Loucy (cell line): ENCODE measurements around the gene TFB1M.
A peak's percentile ranks its signal among the peaks of the same experiment; 100 is the strongest.
"Not testable (repeated sequence)": the region's sequence is repeated elsewhere in the genome, so short reads cannot be mapped to it uniquely, and the experiment has no call there.

Experiments
- H2AFZ ChIP-seq: fragments of 200-600 bp; sonication (generic); 2 replicates; pipeline ENCODE4 v1.6.0; 2016; ENCODE audit warnings: antibody characterized with exemption, mild to moderate bottlenecking, low read length, moderate library complexity
- H3F3A ChIP-seq: fragments of 200-600 bp; 2 replicates; pipeline ENCODE4 v1.6.0; 2016; ENCODE audit warnings: antibody characterized with exemption, low read depth, mild to moderate bottlenecking
- H3K27me3 ChIP-seq: fragments of 200-600 bp; sonication (generic); 2 replicates; pipeline ENCODE4 v1.6.1; 2014; ENCODE audit warnings: low read length, mild to moderate bottlenecking; ENCODE audit not compliant: insufficient read depth, poor library complexity, severe bottlenecking
- H3K36me3 ChIP-seq: fragments of 200-600 bp; sonication (generic); 2 replicates; pipeline ENCODE4 v1.6.1; 2016; ENCODE audit warnings: low read length; ENCODE audit not compliant: insufficient read depth
- H3K4me1 ChIP-seq: fragments of 200-600 bp; sonication (generic); 2 replicates; pipeline ENCODE4 v1.5.1; 2014; ENCODE audit warnings: low read length, mild to moderate bottlenecking; ENCODE audit not compliant: insufficient read depth, poor library complexity, severe bottlenecking
- H3K4me2 ChIP-seq: fragments of 200-600 bp; sonication (generic); 2 replicates; pipeline ENCODE4 v1.6.0; 2014; ENCODE audit warnings: antibody characterized with exemption, low read length, low read depth, mild to moderate bottlenecking; ENCODE audit not compliant: poor library complexity, severe bottlenecking
- H3K4me3 ChIP-seq: fragments of 200-600 bp; sonication (generic); 2 replicates; pipeline ENCODE4 v1.5.1; 2014; ENCODE audit warnings: low read length, mild to moderate bottlenecking, mixed read lengths; ENCODE audit not compliant: poor library complexity, severe bottlenecking
- H3K79me2 ChIP-seq: fragments of 200-600 bp; sonication (generic); 2 replicates; pipeline ENCODE4 v1.6.1; 2014; ENCODE audit warnings: low read length; ENCODE audit not compliant: insufficient read depth
- H3K9ac ChIP-seq: fragments of 200-600 bp; sonication (generic); 2 replicates; pipeline ENCODE4 v1.6.0; 2014; ENCODE audit warnings: mild to moderate bottlenecking, low read depth, low read length, moderate library complexity; ENCODE audit not compliant: poor library complexity, severe bottlenecking
- H3K9me2 ChIP-seq: fragments of 200-600 bp; sonication (generic); replicated peaks from 2 replicates; pipeline ENCODE4 v1.6.1; 2016; ENCODE audit warnings: low read depth, low read length, mixed read lengths
- H3K9me3 ChIP-seq: fragments of 200-600 bp; sonication (generic); 2 replicates; pipeline ENCODE4 v1.6.1; 2014; ENCODE audit warnings: mild to moderate bottlenecking, antibody characterized with exemption, low read length, low read depth; ENCODE audit not compliant: insufficient read depth
- H4K20me1 ChIP-seq: fragments of 200-600 bp; sonication (generic); 2 replicates; pipeline ENCODE4 v1.6.0; 2014; ENCODE audit warnings: antibody characterized with exemption, low read length, mild to moderate bottlenecking; ENCODE audit not compliant: insufficient read depth, poor library complexity, severe bottlenecking
- CTCF ChIP-seq: fragments of 200-600 bp; sonication (generic); conservative IDR thresholded peaks from 2 replicates; pipeline ENCODE4 v1.5.1; 2014; ENCODE audit warnings: mild to moderate bottlenecking, antibody characterized with exemption, low read length
- EZH2phosphoT487 ChIP-seq: fragments of 200-600 bp; IDR thresholded peaks from 2 replicates; pipeline ENCODE4 v1.6.1; 2018; ENCODE audit warnings: antibody characterized with exemption, mild to moderate bottlenecking, moderate library complexity, borderline replicate concordance

The TFB1M gene

GRCh38 chr6:155340464-155341129 lies 26.3 kb upstream of the TFB1M start:
- H3F3A ChIP-seq: no peaks in the 10 kb centered on the region
- no peaks in the 10 kb centered on the region for H4K20me1 ChIP-seq
- no peak overlapping the region for H3K4me2 ChIP-seq
- H3K79me2 ChIP-seq: no peaks in the 10 kb centered on the region
- H3K27me3 ChIP-seq: no peaks in the 10 kb centered on the region
- peaks cover 8% of the 10 kb centered on the region; the same call in 1 of the 2 replicates for H3K9me3 ChIP-seq
- peak; percentile 25 for TF ChIP-seq CTCF
- TF ChIP-seq EZH2phosphoT487: no peak
- H2AFZ ChIP-seq: no peak overlapping the region
- H3K4me3 ChIP-seq: no peak overlapping the region
- no peaks in the 10 kb centered on the region for H3K36me3 ChIP-seq
- no peak overlapping the region for H3K9ac ChIP-seq
- peaks cover 6% of the 10 kb centered on the region for H3K4me1 ChIP-seq
- no peaks in the 10 kb centered on the region for H3K9me2 ChIP-seq

- not testable (repeated sequence) for H3K9ac ChIP-seq, H3K79me2 ChIP-seq, H4K20me1 ChIP-seq, H3K9me2 ChIP-seq, H3K9me3 ChIP-seq, H3K27me3 ChIP-seq, H3K4me2 ChIP-seq, H3K4me1 ChIP-seq, H3F3A ChIP-seq, H3K4me3 ChIP-seq, H2AFZ ChIP-seq, H3K36me3 ChIP-seq
Measured at GRCh38 chr6:155339929-155340328, 25.6 kb upstream of the TFB1M start.

- H3K9ac ChIP-seq, H3K9me2 ChIP-seq, H3K36me3 ChIP-seq, H3K4me3 ChIP-seq, H4K20me1 ChIP-seq, H3K79me2 ChIP-seq, H3K4me1 ChIP-seq, H2AFZ ChIP-seq, H3K4me2 ChIP-seq, H3K27me3 ChIP-seq, H3K9me3 ChIP-seq, H3F3A ChIP-seq: not testable (repeated sequence)
Measured at GRCh38 chr6:155338237-155338636, 24.0 kb upstream of the TFB1M start.

GRCh38 chr6:155335265-155335664 lies 21.0 kb upstream of the TFB1M start:
- TF ChIP-seq EZH2phosphoT487 (no peak), CTCF (no peak)
- no peak overlapping the region for H3K4me3 ChIP-seq
- H3K36me3 ChIP-seq: no peaks in the 10 kb centered on the region
- no peak overlapping the region for H3K4me2 ChIP-seq
- no peaks in the 10 kb centered on the region for H3K27me3 ChIP-seq
- H4K20me1 ChIP-seq: no peaks in the 10 kb centered on the region
- H3K9ac ChIP-seq: no peak overlapping the region
- H2AFZ ChIP-seq: no peak overlapping the region
- H3K4me1 ChIP-seq: no peaks in the 10 kb centered on the region
- no peaks in the 10 kb centered on the region for H3K9me2 ChIP-seq
- peaks cover 2% of the 10 kb centered on the region; the same call in 1 of the 2 replicates for H3K9me3 ChIP-seq
- H3F3A ChIP-seq: no peaks in the 10 kb centered on the region
- H3K79me2 ChIP-seq: no peaks in the 10 kb centered on the region

GRCh38 chr6:155334073-155334472 lies 19.8 kb upstream of the TFB1M start:
- not testable (repeated sequence) for H3K79me2 ChIP-seq, H3F3A ChIP-seq, H3K4me3 ChIP-seq, H4K20me1 ChIP-seq, H3K9ac ChIP-seq, H3K36me3 ChIP-seq, H3K4me1 ChIP-seq, H3K9me3 ChIP-seq, H3K4me2 ChIP-seq, H2AFZ ChIP-seq, H3K27me3 ChIP-seq, H3K9me2 ChIP-seq
